DND-41 (cell line): ENCODE data around the gene CTSH.
A peak's percentile ranks its signal among the peaks of the same experiment; 100 is the strongest.

Source experiments
- ATAC-seq: fragments of 200-7000 bp; cut with Tn5 transposase; 3 replicates; pipeline ENCODE4 v1.9.1; 2021; ENCODE audit warnings: low read depth; ENCODE audit not compliant: insufficient read depth
- DNase-seq: peaks from one replicate; pipeline ENCODE4 v3.0.0-alpha.2; 2020
- H2AFZ ChIP-seq: 2 replicates; pipeline ENCODE4 v1.6.0; 2012; ENCODE audit warnings: low read depth, low read length
- H3K27ac ChIP-seq: 2 replicates; pipeline ENCODE4 v1.5.1; 2012; ENCODE audit warnings: low read length, inconsistent platforms
- H3K27me3 ChIP-seq: fragments of 200-600 bp; sonication (generic); 2 replicates; pipeline ENCODE4 v1.6.0; 2012; ENCODE audit warnings: low read length, mild to moderate bottlenecking, inconsistent platforms; ENCODE audit not compliant: insufficient read depth, poor library complexity
- H3K36me3 ChIP-seq: 2 replicates; pipeline ENCODE4 v1.5.1; 2012; ENCODE audit warnings: low read length, inconsistent platforms; ENCODE audit not compliant: insufficient read depth
- H3K4me1 ChIP-seq: 2 replicates; pipeline ENCODE4 v1.5.1; 2012; ENCODE audit warnings: mild to moderate bottlenecking, low read length; ENCODE audit not compliant: insufficient read depth
- H3K4me2 ChIP-seq: 2 replicates; pipeline ENCODE4 v1.6.0; 2012; ENCODE audit warnings: mild to moderate bottlenecking, moderate library complexity, low read length, inconsistent platforms; ENCODE audit not compliant: insufficient read depth
- H3K4me3 ChIP-seq, 2 experiments: fragments of 200-600 bp in 1 of 2; shearing (Covaris generic) in 1 of 2; 2 replicates each; pipeline ENCODE4 v1.5.1; 2012 to 2016; ENCODE audit warnings: inconsistent platforms in 2 of 2, low read length in 2 of 2, mild to moderate bottlenecking in 2 of 2, low read depth in 1 of 2, moderate library complexity in 1 of 2
- H3K79me2 ChIP-seq: 2 replicates; pipeline ENCODE4 v1.6.0; 2012; ENCODE audit warnings: low read length, inconsistent platforms; ENCODE audit not compliant: insufficient read depth
- H3K9ac ChIP-seq: 2 replicates; pipeline ENCODE4 v1.6.0; 2012; ENCODE audit warnings: low read depth, mild to moderate bottlenecking, inconsistent platforms, low read length, moderate library complexity
- H3K9me3 ChIP-seq: 2 replicates; pipeline ENCODE4 v1.5.1; 2012; ENCODE audit warnings: low read length, moderate library complexity, mild to moderate bottlenecking, inconsistent platforms; ENCODE audit not compliant: insufficient read depth, severe bottlenecking
- H4K20me1 ChIP-seq: 2 replicates; pipeline ENCODE4 v1.6.0; 2012; ENCODE audit warnings: low read length; ENCODE audit not compliant: insufficient read depth
- CTCF ChIP-seq: IDR thresholded peaks from 2 replicates; pipeline ENCODE4 v1.5.1; 2012; ENCODE audit warnings: borderline replicate concordance, low read length, moderate library complexity, mild to moderate bottlenecking; ENCODE audit not compliant: poor library complexity, severe bottlenecking; ENCODE audit errors: extremely low read depth
- EZH2 ChIP-seq: IDR thresholded peaks from 3 replicates; pipeline ENCODE4 v1.6.1; 2012; ENCODE audit warnings: borderline replicate concordance, low read depth, mild to moderate bottlenecking, moderate library complexity, low read length, inconsistent platforms; ENCODE audit not compliant: severe bottlenecking

Gene CTSH

GRCh38 chr15:78931439-78932257 is 13.2 kb downstream of the CTSH start:
- H4K20me1 ChIP-seq: no peaks in the 10 kb centered on the region
- no peak overlapping the region for H3K27ac ChIP-seq
- H3K4me1 ChIP-seq: no peaks in the 10 kb centered on the region
- DNase-seq: no peak
- H3K27me3 ChIP-seq: no peaks in the 10 kb centered on the region
- H3K36me3 ChIP-seq: 0 out of 2 replicates have a peak, but pooled peaks cover 6% of the 10 kb centered on the region
- no peak overlapping the region for H2AFZ ChIP-seq
- H3K4me2 ChIP-seq: no peak overlapping the region
- H3K79me2 ChIP-seq: no peaks in the 10 kb centered on the region
- no peak for TF ChIP-seq EZH2
- TF ChIP-seq CTCF: no peak
- no peak overlapping the region for H3K9ac ChIP-seq
- H3K9me3 ChIP-seq: no peaks in the 10 kb centered on the region
- H3K4me3 ChIP-seq: no peak overlapping the region
- no peak for ATAC-seq

GRCh38 chr15:78930577-78931388 is 14.1 kb downstream of the CTSH start:
- Histone ChIP-seq H3K9ac (no peak overlapping the region), H3K4me2 (no peak overlapping the region), H3K4me3 (no peak overlapping the region), H2AFZ (no peak overlapping the region), H3K27ac (no peak overlapping the region), H4K20me1 (no peaks in the 10 kb centered on the region; the same call in 1 of the 2 replicates), H3K36me3 (peaks cover 11% of the 10 kb centered on the region; the same call in 1 of the 2 replicates), H3K79me2 (no peaks in the 10 kb centered on the region), H3K4me1 (no peaks in the 10 kb centered on the region), H3K27me3 (no peaks in the 10 kb centered on the region), H3K9me3 (no peaks in the 10 kb centered on the region)
- TF ChIP-seq CTCF (no peak), EZH2 (no peak)
- ATAC-seq: peak; percentile 21; the same call in 1 of the 3 replicates
- no peak for DNase-seq

GRCh38 chr15:78929536-78930264 is 15.1 kb downstream of the CTSH start:
- peaks cover 11% of the 10 kb centered on the region; the same call in 1 of the 2 replicates for H3K36me3 ChIP-seq
- no peak overlapping the region for H3K4me3 ChIP-seq
- no peaks in the 10 kb centered on the region for H3K79me2 ChIP-seq

More at GRCh38 chr15:78929536-78930264, 15.1 kb downstream of the CTSH start:
- Histone ChIP-seq H3K9me3 (no peaks in the 10 kb centered on the region), H3K4me2 (no peak overlapping the region), H3K9ac (no peak overlapping the region), H3K27ac (no peak overlapping the region), H4K20me1 (no peaks in the 10 kb centered on the region; the same call in 1 of the 2 replicates), H3K27me3 (no peaks in the 10 kb centered on the region), H3K4me1 (no peaks in the 10 kb centered on the region), H2AFZ (no peak overlapping the region)
- ATAC-seq (no peak), DNase-seq (no peak)
- TF ChIP-seq EZH2 (no peak), CTCF (no peak)
